Pancreas (tissue), 10 donors: ENCODE measurements around the gene PIMREG. TPM values are rescaled to one million over a fixed set of nuclear protein-coding genes. Genes with fewer than 3 reads are reported as not detected.

Experiments
- ATAC-seq, 4 donors: fragments of 200-7000 bp; cut with Tn5 transposase; one replicate each; pipeline versions ENCODE4 v1.8.0 to v1.9.1; 2020; ENCODE audit warnings: mild to moderate bottlenecking in 4 of 4, moderate library complexity in 4 of 4
- DNase-seq, 6 donors: peaks; one replicate each; pipeline ENCODE4 v3.0.0-alpha.2; 2020
- FAIRE-seq: peaks from 2 replicates; lab custom pipeline; 2012; peaks lifted over from hg19 to GRCh38; lab: Jason Lieb, UNC
- H3K27ac ChIP-seq, 4 donors: fragments of 200-600 bp; sonication (generic); 1 replicate in 3 of 4; 2 replicates in 1 of 4; pipeline versions ENCODE4 v1.5.0 to v1.8.0; 2020
- H3K27me3 ChIP-seq, 4 donors: fragments of 200-600 bp; one replicate each; pipeline ENCODE4 v1.8.0; 2021
- H3K36me3 ChIP-seq, 3 donors: fragments of 200-600 bp; sonication (generic) in 1 of 3; one replicate each; pipeline versions ENCODE4 v1.5.0 to v1.8.0; 2020 to 2021
- H3K4me1 ChIP-seq, 3 donors: fragments of 200-600 bp; one replicate each; pipeline ENCODE4 v1.8.0; 2021
- H3K4me3 ChIP-seq, 4 donors: fragments of 200-600 bp; sonication (generic) in 2 of 4; one replicate each; pipeline versions ENCODE4 v1.5.0 to v1.8.0; 2020 to 2021
- H3K9me3 ChIP-seq, 4 donors: fragments of 200-600 bp; one replicate each; pipeline ENCODE4 v1.8.0; 2021
- CTCF ChIP-seq, 4 donors: fragments of 200-600 bp; sonication (generic) in 3 of 4; IDR thresholded peaks; one replicate each; pipeline versions ENCODE4 v1.5.0 to v1.8.0; 2021; ENCODE audit warnings: antibody characterized with exemption in 4 of 4
- WGBS, 2 donors: extraction: QIAGEN DNeasy Blood & Tissue Kit; methylation state at CpG; one replicate each; pipeline ENCODE4 v1.1.7; 2013; 5-methylcytosine and 5-hydroxymethylcytosine counted together
- intact Hi-C, 3 donors: fragments of 100-400 bp; cut with DNase I; formaldehyde crosslinking; loops; one replicate each; pipeline versions ENCODE4 v1.11.1 to v1.14.2; 2022
- polyA plus RNA-seq, 2 donors: library from polyadenylated mRNA; stranded (reverse); fragments of 200-250 nt; gene quantifications; one replicate each; pipeline ENCODE4 v1.2.3, GENCODE V29; 2013
- total RNA-seq, 6 donors: library from RNA; stranded (reverse); fragmentation: NEBNext Ultra II Directional in 4 of 6; extraction: Animal tissue kit (Norgen Biotek cat#: 25700) in 4 of 6; gene quantifications; one replicate each; pipeline versions ENCODE4 v1.2.1 to v1.2.4, GENCODE V29; 2021 to 2023
- donor health status: healthy with polysubstance abuse.
- donor health status: DM: no; HTN: no; CAD: no; lungs with moderate emphysema.
- donor health status: DM: no; HTN: no; CAD: no.
- donor health status: control.
- donor health status: control.
- donor health status: Bipolar disorder and iron deficiency.
- donor health status: DM: yes; HTN: yes; CAD: no.
- donor health status: DM: no; HTN: no; CAD: no.
- donor health status: DM: no; HTN: no; CAD: no.
- donor health status: DM: yes; HTN: yes; CAD: no.

Gene PIMREG
- total and polyA plus RNA-seq, 8 donors = 0.09 to 0.50 (median 0.14) TPM; not detected in 4

GRCh38 chr17:6474376-6474775 is 30.1 kb downstream of the PIMREG start:
- Histone ChIP-seq H3K9me3 (no peaks in the 10 kb centered on the region), H3K27ac (no peak overlapping the region), H3K4me3 (no peak overlapping the region), H3K4me1 (no peaks in the 10 kb centered on the region), H3K27me3 (no peaks in the 10 kb centered on the region), H3K36me3 (no peaks in the 10 kb centered on the region)
- no peak for TF ChIP-seq CTCF (IDR thresholded peaks at IDR 0.05)
- FAIRE-seq (no peak), DNase-seq (no peak), ATAC-seq (no peak)
- intact Hi-C loops = loop anchor here in 1 of 3 donors (10.0 kb wide), 1 partner anchor 170 kb away; the partner anchor contains the start of genes KIAA0753 and TXNDC17
- WGBS, 2 donors = 86 to 87% methylated on average over 22 of the region's 22 CpGs

- intact Hi-C loops = loop anchor here in 1 of 3 donors (10.0 kb wide), 1 partner anchor 170 kb away; the partner anchor contains the start of genes KIAA0753 and TXNDC17
- Histone ChIP-seq H3K36me3 (no peaks in the 10 kb centered on the region), H3K27me3 (no peaks in the 10 kb centered on the region), H3K9me3 (no peaks in the 10 kb centered on the region), H3K4me3 (no peak overlapping the region), H3K4me1 (no peaks in the 10 kb centered on the region), H3K27ac (no peak overlapping the region)
- no peak for DNase-seq
- ATAC-seq = no peak
- 76 to 79% methylated on average over 7 of the region's 7 CpGs for WGBS, 2 donors
- TF ChIP-seq CTCF (IDR thresholded peaks at IDR 0.05) = no peak
- FAIRE-seq = no peak
These were observed 30.7 kb downstream of the PIMREG start for GRCh38 chr17:6474906-6475305.

GRCh38 chr17:6475411-6475810 is 31.2 kb downstream of the PIMREG start:
- ATAC-seq (no peak), FAIRE-seq (no peak)
- intact Hi-C loops = loop anchor here in 1 of 3 donors (10.0 kb wide), 1 partner anchor 169 kb away; the partner anchor contains the start of genes KIAA0753 and TXNDC17

GRCh38 chr17:6476076-6476809 is 32.0 kb downstream of the PIMREG start:
- no peaks in the 10 kb centered on the region for H3K36me3 ChIP-seq
- FAIRE-seq = no peak

More at GRCh38 chr17:6475411-6475810, 31.2 kb downstream of the PIMREG start:
- Histone ChIP-seq H3K27me3 (no peaks in the 10 kb centered on the region), H3K36me3 (no peaks in the 10 kb centered on the region), H3K4me1 (no peaks in the 10 kb centered on the region), H3K27ac (no peak overlapping the region), H3K4me3 (no peak overlapping the region), H3K9me3 (no peaks in the 10 kb centered on the region)
- DNase-seq = no peak
- TF ChIP-seq CTCF (IDR thresholded peaks at IDR 0.05) = no peak
- WGBS, 2 donors = 66 to 68% methylated on average over 4 of the region's 4 CpGs

More at GRCh38 chr17:6476076-6476809, 32.0 kb downstream of the PIMREG start:
- H3K9me3 ChIP-seq = no peaks in the 10 kb centered on the region
- 64 to 76% methylated on average over 8 of the region's 8 CpGs for WGBS, 2 donors
- H3K27me3 ChIP-seq = no peaks in the 10 kb centered on the region
- no peak for TF ChIP-seq CTCF (IDR thresholded peaks at IDR 0.05)
- no peak overlapping the region for H3K27ac ChIP-seq
- ATAC-seq (no peak), DNase-seq (no peak)
- H3K4me3 ChIP-seq = no peak overlapping the region
- H3K4me1 ChIP-seq = no peaks in the 10 kb centered on the region
- intact Hi-C loops = loop anchor here in 1 of 3 donors (10.0 kb wide), 1 partner anchor 169 kb away; the partner anchor contains the start of genes KIAA0753 and TXNDC17
